Stimulated activated CD4-positive, alpha-beta T cell treated with anti-CD3 and anti-CD28 coated beads, Interleukin-15, amount 100 ng/mL, for 48 hours (primary cell): Measurements from ENCODE around the gene SPTLC1.
A peak's percentile ranks its signal among the peaks of the same experiment; 100 is the strongest.

Experiments used
- DNase-seq, 2 donors: peaks; one replicate each; pipeline ENCODE4 v3.0.0-alpha.2; 2020; ENCODE audit warnings: low read depth in 2 of 2

SPTLC1 gene

DNA sequence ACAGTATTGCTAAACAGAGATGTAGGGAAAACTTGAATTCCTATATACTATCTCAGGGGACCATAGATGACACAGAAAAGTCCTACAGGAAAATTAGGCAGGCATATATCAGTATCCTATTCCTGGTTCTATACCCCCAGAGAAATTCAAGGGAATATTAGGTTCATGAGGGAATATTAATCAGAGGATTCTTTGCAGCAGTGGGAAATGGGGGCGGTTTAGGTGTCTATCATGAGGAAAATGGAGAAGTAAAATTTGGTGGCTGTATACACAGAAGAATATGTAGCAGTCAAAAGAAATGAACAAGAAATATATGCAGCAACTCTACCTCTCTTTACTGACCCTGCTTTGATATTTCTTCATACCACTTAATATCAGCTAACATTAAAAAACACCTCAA, 20.0 kb downstream of the SPTLC1 start:
- DNase-seq, result no peak

DNA sequence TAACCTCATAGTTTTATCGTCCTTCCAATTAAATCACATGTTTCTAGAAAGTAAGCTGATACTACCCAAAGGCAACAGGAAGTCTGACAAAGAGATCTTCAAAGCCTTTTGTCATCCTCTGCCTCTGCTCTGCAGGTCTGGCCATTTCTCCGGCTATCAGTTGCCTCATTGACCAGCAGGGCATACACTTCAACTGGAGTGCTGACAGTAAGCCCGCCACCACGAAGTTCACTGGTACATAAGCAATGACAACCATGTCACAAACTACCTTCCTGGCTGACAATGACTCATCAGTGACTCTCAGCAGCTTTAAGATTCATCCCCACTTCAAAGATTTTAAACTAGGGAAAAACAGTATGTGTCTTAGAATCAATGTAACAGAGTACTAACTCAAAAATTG, 20.6 kb downstream of the SPTLC1 start:
- DNase-seq, result peak; percentile 19 to 33

DNA sequence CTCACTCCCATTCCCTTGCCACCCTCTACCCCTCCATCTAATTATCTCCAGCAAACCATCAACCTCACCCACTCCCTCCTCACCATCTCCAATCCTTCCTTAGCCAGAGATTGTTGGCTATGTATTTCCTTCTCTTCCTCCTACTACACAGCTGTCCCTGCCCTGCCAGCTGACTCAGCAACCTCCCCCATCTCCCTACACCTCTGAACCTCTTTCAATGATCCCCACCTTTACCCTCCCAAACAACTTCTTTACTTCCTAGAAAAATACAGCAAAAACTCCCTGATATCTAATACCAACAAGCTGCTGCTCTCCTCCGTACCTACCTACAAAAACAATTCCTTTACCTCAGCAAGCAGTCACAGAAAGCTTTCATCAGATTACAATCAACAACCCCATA, 37.3 kb downstream of the SPTLC1 start:
- no peak for DNase-seq

DNA sequence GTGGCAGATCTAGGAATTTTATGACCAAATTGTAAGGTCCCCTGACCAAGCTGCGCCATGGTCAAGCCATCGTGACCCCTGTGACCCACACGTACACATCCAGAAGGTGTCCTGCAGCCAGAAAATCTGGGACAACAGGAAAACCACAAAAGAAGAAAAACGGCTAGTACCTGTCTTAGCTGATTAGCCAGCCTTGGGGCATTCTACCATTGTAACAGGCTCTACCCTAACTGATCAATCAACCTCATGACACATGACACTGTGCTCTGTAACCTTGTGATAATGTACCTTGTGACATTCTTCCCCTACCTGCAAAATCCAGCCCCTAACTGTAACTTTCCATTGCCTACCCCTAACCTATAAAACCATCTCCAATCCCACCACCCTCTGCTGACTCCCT, 43.6 kb downstream of the SPTLC1 start:
- no peak for DNase-seq

DNA sequence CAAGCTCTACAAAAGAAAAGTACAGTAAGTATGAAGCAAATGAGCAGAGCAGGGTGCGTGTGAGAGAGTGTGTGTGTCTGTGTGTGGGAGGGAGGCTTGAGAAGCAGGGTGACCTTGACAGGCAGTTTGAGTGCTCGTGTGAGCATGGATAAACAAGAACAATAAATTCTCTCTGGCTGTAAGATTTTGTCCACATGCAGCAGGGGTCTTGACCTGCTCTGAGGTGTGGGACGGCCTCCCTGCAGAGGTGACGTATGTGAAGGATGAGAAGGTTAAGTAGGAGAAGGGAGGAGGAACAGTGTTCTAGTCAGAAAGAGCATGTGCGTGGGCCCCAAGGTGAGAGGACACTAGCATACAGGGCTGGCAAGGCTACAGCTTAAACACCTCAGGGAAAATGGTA, 49.0 kb downstream of the SPTLC1 start:
- no peak for DNase-seq

DNA sequence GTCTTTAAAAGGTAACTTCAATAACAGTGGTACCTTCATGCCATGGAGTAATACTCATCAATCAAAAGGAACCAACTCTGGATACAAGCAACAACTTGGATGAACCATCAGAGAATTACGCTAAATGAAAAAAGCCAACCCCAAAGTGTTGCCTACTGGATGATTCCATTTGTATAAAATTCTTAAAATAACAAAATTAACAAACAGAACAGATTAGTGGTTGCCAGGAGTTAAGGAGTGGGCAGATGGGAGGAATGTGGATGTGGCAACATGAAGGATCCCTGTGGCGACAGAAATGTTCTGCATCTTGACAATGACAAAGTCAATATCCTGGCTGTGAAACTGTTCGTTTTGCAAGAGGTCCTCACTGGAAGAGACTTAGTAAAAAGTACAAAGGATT, 50.5 kb downstream of the SPTLC1 start:
- DNase-seq, result no peak

DNA sequence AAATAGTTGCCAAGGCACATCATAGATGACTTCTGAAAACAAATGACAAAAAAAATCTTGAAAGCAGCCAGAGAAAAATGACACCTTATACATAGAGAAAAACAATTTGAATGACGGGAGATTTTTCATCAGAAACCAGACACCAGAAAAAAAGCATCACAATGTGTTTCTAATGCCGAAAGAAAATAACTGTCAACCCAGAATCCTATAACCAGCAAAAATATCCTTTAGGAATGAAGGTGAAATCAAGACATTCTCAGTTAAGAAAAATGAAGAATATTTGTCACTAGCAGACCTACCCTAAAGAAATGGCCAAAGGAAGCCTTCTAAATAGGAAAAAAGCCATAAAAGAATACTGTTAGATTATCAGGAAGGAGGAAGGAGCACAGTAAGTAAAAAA, 54.0 kb downstream of the SPTLC1 start:
- DNase-seq, result no peak

DNA sequence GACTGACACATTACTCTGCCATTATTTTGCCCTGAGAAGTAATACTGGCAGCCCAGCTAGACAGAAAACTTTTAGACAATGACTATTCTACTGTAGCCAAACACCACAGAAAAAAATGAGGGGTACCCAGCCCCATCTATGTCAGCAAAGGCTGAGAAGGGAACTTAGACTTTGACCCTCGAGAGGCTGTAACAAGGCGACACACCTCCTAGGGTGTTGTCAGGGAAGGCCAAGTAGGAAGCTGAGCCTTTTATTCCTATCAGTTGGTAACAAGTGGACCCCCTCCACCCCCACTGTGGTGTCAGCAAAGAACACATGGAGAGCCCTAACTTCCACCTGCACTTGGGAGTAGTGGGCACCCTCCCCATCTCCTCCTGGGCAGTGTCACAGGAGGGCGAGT, 55.6 kb downstream of the SPTLC1 start:
- DNase-seq, result no peak

DNA sequence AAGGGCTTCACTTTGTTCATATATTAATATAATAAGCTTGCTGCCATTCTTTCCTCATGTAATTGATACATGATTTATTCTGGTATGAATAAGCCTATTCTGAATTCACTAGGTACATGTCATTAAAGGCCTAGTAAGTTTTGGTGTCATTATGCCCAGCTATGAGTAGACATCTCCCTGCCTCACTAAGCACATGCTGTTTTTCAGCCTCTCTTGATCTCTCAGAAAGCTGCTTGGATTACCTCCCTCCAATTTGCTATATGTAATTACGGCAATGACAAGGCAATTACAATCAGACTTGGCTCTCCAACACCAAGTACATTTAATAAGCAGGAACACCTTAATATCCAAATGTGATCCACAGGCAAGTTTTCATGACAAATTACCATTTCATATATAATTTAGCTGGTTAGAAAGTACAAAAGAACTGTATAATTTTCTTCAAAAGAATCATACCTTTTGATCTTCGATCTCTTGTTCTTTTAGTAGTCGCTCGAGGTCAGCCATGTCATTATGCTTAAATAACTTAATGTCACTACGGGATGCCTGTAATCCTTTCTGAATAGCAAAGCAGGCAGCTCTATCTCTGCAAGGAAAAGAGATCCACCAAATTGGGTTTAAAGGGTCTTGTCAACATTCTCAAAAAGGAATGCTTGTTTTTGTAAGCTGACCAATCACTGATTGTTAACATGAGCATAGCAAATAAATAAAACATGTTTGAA, 56.3 kb downstream of the SPTLC1 start:
- DNase-seq, result no peak

DNA sequence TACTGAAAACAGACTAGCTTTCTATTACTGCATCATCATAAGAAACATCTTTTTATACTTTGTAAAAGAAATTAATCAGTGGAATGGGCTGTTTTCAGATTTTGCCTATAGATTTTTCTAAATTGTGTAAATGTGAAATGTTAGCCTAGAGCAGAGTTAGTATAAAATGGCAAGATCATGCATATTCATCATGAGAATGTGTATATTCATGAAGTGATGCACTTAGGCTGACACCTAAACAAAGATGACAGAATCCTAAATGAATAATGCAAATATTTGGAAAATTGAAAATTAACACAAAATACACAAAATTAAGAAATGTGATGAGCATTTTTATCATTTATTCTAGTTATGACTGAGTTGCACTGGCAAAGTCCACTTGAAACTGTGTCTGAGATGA, 57.2 kb downstream of the SPTLC1 start:
- DNase-seq, result no peak

DNA sequence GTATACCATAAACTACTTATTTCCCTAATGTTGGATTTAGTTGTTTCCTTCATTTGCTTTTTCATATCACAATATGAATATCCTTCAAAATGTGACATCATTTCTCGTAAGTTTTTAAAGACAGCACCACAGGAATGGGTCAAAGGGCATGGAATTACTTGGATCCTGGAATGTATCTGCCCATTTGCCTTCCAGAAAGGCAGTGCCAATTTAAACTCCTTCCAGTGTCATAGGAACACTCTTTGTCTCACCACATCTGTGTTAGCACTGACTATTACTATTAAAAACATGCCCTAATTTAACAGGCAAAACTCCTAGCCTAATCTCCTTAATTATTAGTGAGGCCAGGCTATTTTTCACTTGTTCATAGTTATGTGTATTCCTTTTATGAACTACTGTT, 58.0 kb downstream of the SPTLC1 start:
- DNase-seq, result no peak

DNA sequence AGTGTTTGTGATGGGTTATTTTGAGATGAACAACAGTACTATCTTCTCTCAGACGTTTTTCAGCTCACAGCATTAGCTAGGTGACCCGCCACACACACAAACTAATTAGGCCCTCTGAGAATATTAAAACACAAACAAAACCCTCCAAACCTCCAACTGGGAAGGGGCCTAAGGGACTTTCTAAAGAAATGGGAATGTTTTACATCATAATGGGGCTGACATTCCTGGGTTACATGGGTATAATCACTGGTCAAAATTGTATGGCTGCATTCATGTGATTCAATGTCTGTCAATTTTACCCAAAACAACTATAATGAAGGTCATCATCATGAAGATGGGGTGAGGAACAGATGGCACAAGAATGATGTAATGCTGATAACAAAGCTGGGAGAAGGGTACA, 59.6 kb downstream of the SPTLC1 start:
- DNase-seq, result no peak

DNA sequence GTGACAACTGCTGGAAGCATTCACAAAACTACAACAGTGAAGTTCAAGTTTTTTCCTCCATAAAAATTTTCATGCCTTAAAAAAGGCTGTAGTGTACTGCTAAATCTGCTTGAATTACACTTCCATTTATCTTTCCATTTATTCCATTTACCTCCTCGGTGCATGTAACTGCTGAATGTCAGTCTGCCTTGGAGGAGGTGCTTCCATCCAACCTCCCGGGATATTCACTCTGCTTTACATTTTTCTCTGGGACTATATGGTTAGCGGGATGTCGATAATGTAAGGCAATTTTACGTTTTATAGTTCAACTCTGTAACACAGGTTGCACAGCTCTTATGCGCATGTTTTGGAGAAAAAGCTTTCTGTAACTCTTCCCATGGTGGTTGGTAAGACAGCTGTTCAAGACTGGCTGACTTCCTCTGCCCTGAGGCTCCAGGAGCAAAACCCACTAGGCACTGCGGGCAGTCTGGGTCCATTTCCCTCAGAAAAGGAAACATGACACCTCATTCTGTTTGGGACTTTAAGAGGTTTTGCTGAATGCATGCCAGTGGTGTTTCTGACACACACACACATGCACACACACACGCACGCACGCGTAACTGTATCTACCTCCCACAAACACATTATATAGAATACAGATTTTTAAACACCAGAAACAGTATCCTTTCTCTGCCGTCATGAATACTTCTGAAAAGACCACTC, 66.1 kb downstream of the SPTLC1 start:
- DNase-seq, result no peak

DNA sequence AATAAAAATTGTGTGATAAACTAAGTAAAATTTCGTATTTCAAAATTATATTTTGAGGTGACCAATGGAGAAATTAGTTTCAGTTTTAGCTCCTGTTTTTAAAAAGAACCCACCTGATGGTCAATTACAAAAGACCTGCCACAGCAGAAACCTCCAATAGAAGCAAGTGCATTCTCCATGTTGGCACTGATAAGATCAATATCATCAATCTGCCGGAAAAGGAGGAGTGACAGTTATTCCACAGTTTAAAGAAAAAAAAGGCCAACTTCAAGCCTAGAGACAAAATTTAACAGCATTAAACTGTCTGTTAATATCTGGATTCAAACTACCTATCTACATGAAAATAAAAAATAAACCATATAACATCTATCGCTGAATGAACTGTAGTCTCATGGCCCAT, 67.7 kb downstream of the SPTLC1 start:
- DNase-seq, result no peak

DNA sequence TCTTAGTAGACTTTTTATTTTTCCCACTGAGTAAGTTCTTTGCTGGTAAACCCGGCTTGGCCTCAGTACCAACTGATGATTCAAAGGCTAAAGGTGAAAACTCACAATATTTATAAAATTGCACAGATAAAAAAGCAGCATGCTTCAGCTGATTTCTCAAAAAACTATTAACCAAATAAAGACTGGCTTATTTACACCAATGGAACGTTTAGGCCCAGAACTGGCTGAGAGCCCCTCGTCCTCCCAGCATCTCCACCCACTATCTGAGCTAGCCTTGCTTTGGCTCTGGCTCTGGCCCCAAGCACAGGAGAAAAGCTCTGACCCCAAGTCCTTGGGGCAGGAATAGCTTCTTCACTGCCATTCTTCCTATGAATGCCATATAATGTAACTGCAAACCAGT, 68.5 kb downstream of the SPTLC1 start:
- DNase-seq, result no peak

DNA sequence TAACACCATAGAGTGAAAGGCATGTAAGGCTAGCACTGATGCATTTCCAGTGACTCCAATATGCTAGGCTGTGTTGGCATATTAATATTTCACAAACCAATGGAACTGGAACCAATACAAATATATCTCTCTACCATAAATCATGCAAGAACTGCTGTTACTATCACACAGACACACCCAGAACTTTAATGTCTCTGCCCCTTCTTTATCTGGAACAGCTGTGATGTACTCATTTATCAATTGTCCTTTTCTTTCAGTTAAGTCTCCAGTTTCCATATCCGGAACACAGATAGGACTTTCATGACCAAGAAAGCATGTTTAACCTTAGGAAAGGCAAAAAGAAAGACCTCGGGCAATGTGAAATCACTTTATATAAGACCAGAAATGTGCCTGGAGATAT, 70.3 kb downstream of the SPTLC1 start:
- no peak for DNase-seq

DNA sequence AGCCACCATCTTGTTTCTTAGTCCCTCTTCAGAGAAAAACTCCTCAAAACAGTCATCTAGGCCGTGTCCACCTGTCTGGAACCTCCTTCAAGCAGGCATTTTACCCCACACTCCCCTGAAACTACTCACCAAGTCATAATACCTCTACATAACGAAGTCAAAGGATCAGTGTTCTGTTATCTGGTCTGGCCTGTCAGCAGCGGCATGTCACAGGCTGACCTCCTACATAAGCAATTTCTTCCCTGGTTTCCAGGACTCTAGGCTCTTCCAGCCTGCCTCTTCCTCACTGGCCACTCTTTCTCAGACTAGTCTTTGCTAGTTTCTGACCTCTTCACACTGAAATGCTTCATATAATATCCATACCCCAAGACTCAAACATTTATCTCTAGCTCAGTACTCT, 72.2 kb downstream of the SPTLC1 start:
- DNase-seq, result no peak

DNA sequence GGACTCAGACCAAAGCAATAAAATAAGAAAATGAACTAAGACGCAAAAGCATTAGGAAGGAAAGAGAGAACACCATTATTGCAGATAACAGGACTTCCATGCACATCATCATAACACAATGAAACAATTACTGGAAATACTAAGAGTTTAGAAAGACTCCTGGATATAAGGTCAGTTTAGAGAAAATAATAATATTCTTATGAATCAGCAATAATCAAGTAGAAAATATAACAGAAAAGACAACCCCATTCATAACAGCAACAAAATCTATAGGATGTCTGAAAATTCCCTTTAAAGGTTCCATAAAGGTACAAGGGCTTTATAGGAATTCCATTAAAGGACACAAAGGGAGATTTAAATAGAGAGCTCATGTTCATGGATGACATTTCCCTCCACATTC, 73.0 kb downstream of the SPTLC1 start:
- DNase-seq, result no peak

DNA sequence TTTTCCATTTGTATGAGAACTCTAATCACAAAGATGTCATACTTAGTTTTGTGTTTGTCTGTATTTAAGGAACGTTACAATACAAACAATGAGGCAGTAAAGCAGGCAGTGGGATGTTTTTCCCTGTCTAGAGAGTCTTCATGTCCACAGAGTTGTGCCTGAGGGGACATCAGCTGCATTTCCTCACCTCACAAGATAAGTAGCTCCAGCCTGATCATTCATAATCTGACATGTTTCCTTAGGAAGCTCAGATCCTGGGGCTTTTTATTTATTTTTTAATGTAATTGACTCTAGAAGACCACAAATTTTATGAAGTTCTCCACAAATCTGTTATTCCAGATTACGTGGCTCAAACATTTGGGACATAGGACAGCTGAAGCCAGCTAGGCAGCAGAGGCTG, 78.5 kb downstream of the SPTLC1 start:
- no peak for DNase-seq

DNA sequence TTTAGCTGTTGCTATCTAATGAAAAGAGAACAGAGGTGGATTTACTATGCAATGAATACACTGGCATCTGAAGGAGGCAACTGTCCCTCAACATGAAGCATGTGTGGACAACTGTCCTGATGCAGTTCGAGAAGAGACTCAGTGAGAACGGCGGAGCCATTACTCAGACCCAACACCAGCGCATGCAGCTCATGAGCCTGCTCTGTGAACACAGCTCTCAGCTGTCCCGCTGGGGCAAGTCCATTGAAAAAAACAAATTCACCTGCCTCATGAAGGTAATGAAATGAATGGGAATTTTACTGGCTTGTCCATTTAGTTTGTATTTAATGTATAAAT, 78.8 kb downstream of the SPTLC1 start:
- no peak for DNase-seq

DNA sequence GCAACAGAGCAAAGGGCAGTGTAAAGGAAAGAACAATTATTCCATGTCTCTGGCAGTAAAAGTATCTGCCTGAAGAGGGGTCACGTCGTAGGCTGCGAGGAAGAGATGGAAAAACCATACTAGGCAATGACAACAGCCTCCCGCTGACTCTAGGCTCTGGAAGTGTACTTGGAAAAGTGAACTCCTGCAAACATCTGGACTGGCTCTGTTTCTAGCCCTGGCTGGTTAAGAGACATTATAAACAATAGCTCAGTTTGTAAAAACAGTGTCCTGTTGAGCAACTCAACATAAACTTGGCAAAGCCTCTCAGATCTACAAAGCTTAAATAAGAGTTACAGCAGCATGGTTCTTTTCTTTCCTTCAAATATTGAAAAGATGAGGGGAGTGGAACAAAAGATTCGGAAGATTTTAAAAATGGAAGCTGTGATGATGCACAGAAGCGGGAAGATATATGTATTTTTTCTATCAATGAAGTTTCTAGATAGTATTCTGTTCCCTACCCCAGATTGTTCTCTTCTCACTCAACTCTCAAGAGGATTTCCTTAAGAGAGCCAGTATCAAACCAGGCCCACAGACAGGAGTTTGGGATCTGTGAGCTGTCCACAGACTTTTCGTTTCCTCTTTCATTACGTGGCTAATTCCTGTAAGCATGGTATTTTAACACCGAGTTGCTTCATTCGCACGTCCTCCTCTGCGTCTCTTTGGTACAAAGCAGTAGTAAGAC, 79.4 kb downstream of the SPTLC1 start:
- no peak for DNase-seq

DNA sequence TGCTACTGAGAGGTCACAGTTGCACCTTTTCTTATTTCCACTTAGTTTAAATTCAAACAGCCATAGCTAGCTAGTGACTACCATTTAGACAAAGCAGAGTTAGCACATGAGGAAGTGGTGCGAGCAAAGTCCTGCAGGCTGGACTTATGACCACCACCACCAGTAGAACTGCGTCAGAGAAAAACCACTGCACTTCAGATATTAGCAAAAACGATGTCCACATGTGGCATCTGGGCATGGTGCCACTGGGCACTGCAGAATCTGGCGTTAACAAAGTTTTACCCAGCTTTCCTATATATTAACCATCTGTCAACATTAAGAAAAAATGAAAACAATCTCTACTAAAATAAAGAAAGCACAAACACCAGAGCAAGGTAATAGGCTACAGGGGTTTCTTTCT, 80.1 kb downstream of the SPTLC1 start:
- DNase-seq, result no peak

DNA sequence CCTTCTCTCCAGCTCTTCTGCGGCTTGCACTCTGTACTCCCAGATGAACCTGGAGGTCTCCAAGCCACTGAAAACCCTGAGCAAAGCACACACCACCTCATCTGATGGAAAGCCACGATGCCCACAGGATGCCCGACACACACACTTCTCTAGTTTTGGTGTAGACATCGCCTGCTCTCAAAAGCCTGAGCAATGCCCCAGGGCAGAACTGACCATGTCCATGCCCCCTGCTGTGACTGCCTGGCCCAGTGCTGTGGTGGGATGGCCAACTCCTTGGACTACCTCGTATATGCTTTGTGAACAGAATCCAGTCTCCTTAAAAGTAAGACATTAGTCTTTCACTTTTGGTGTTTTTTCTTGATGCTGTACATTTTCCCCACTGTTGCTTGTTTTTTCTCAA, 81.2 kb downstream of the SPTLC1 start:
- no peak for DNase-seq
